H9 (cell line): ENCODE data around the gene ENDOV. TPM values are rescaled to one million over a fixed set of nuclear protein-coding genes. Genes with fewer than 3 reads are reported as not detected.

Experiments
- DNase-seq: peaks from one replicate; pipeline ENCODE4 v3.0.0-alpha.2; 2017
- H2AFZ ChIP-seq: one replicate; pipeline ENCODE4 v1.6.1; 2013; ENCODE audit warnings: mild to moderate bottlenecking, low read length, control low read depth, moderate library complexity
- H2AK5ac ChIP-seq: 2 replicates; pipeline ENCODE4 v1.6.1; 2013; ENCODE audit warnings: low read length, control low read depth, mixed read lengths; ENCODE audit not compliant: insufficient read length
- H2BK120ac ChIP-seq: one replicate; pipeline ENCODE4 v1.6.1; 2013; ENCODE audit warnings: low read depth, mild to moderate bottlenecking, low read length, control low read depth, inconsistent platforms; ENCODE audit not compliant: poor library complexity, severe bottlenecking
- H2BK12ac ChIP-seq: 2 replicates; pipeline ENCODE4 v1.6.1; 2013; ENCODE audit warnings: low read length, control low read depth, mixed read lengths, low read depth; ENCODE audit not compliant: insufficient read length
- H2BK15ac ChIP-seq: 2 replicates; pipeline ENCODE4 v1.6.1; 2013; ENCODE audit warnings: low read depth, low read length, control low read depth
- H2BK20ac ChIP-seq: one replicate; pipeline ENCODE4 v1.6.1; 2013; ENCODE audit warnings: low read depth, mild to moderate bottlenecking, low read length, control low read depth, inconsistent platforms; ENCODE audit not compliant: poor library complexity, severe bottlenecking
- H2BK5ac ChIP-seq: 2 replicates; pipeline ENCODE4 v1.6.1; 2013; ENCODE audit warnings: low read length, control low read depth, mixed read lengths; ENCODE audit not compliant: insufficient read length
- H3K14ac ChIP-seq: 2 replicates; pipeline ENCODE4 v1.6.1; 2013; ENCODE audit warnings: low read length, control low read depth; ENCODE audit not compliant: insufficient read depth
- H3K18ac ChIP-seq: 2 replicates; pipeline ENCODE4 v1.6.1; 2013; ENCODE audit warnings: low read depth, mild to moderate bottlenecking, mixed read lengths, low read length, control low read depth; ENCODE audit not compliant: insufficient read length
- H3K23ac ChIP-seq: 2 replicates; pipeline ENCODE4 v1.6.1; 2013; ENCODE audit warnings: low read length, control low read depth, mixed read lengths, low read depth; ENCODE audit not compliant: insufficient read length
- H3K23me2 ChIP-seq: 2 replicates; pipeline ENCODE4 v1.6.1; 2013; ENCODE audit warnings: low read depth, mild to moderate bottlenecking, mixed read lengths, low read length, control low read depth; ENCODE audit not compliant: insufficient read length, poor library complexity, severe bottlenecking
- H3K27ac ChIP-seq: 2 replicates; pipeline ENCODE4 v1.5.1; 2013; ENCODE audit warnings: low read length, control low read depth, mixed read lengths, low read depth; ENCODE audit not compliant: insufficient read length
- H3K27me3 ChIP-seq: 2 replicates; pipeline ENCODE4 v1.6.1; 2013; ENCODE audit warnings: low read length, control low read depth, inconsistent platforms; ENCODE audit not compliant: insufficient read depth
- H3K4ac ChIP-seq: 2 replicates; pipeline ENCODE4 v1.6.1; 2013; ENCODE audit warnings: low read depth, mild to moderate bottlenecking, control low read depth, inconsistent platforms, low read length, moderate library complexity
- H3K4me1 ChIP-seq: 2 replicates; pipeline ENCODE4 v1.6.1; 2013; ENCODE audit warnings: low read length, control low read depth, inconsistent platforms; ENCODE audit not compliant: insufficient read depth
- H3K4me2 ChIP-seq: 2 replicates; pipeline ENCODE4 v1.6.1; 2013; ENCODE audit warnings: low read length, control low read depth, mixed read lengths; ENCODE audit not compliant: insufficient read length, insufficient read depth
- H3K56ac ChIP-seq: 2 replicates; pipeline ENCODE4 v1.6.1; 2013; ENCODE audit warnings: low read depth, mild to moderate bottlenecking, mixed read lengths, low read length, control low read depth; ENCODE audit not compliant: insufficient read length
- H3K79me1 ChIP-seq: 2 replicates; pipeline ENCODE4 v1.6.1; 2013; ENCODE audit warnings: low read depth, mild to moderate bottlenecking, moderate library complexity, low read length, control low read depth, inconsistent platforms; ENCODE audit not compliant: insufficient read depth, poor library complexity, severe bottlenecking
- H3K79me2 ChIP-seq: 2 replicates; pipeline ENCODE4 v1.6.1; 2013; ENCODE audit warnings: low read length, control low read depth, inconsistent platforms; ENCODE audit not compliant: insufficient read depth
- H3K9ac ChIP-seq: 2 replicates; pipeline ENCODE4 v1.6.1; 2013; ENCODE audit warnings: low read length, control low read depth, mixed read lengths; ENCODE audit not compliant: insufficient read length; ENCODE audit errors: extremely low read depth
- H3K9me3 ChIP-seq: one replicate; pipeline ENCODE4 v1.6.1; 2013; ENCODE audit warnings: low read depth, low read length, inconsistent platforms; ENCODE audit not compliant: control insufficient read depth
- H3T11ph ChIP-seq: one replicate; pipeline ENCODE4 v1.6.1; 2013; ENCODE audit warnings: mild to moderate bottlenecking, low read length, control low read depth, inconsistent platforms
- H4K20me1 ChIP-seq: one replicate; pipeline ENCODE4 v1.6.1; 2013; ENCODE audit not compliant: control insufficient read depth, insufficient read length, insufficient read depth
- H4K5ac ChIP-seq: 2 replicates; pipeline ENCODE4 v1.6.1; 2013; ENCODE audit warnings: low read depth, mild to moderate bottlenecking, mixed read lengths, low read length, control low read depth; ENCODE audit not compliant: insufficient read length
- H4K8ac ChIP-seq: replicated peaks from 2 replicates; pipeline ENCODE4 v1.6.1; 2013; ENCODE audit warnings: low read length, control low read depth, mixed read lengths, low read depth; ENCODE audit not compliant: insufficient read length
- H4K91ac ChIP-seq: 2 replicates; pipeline ENCODE4 v1.6.1; 2013; ENCODE audit warnings: low read depth, mild to moderate bottlenecking, moderate library complexity, mixed read lengths, low read length, control low read depth; ENCODE audit not compliant: insufficient read length
- H3K27ac Mint-ChIP-seq, 3 experiments: 2 replicates in 2 of 3; 3 replicates in 1 of 3; pipeline ENCODE4 v1.8.0; 2020 to 2021; ENCODE audit warnings: mixed read lengths in 3 of 3, mild to moderate bottlenecking in 1 of 3, moderate library complexity in 1 of 3
- H3K27me3 Mint-ChIP-seq: 2 replicates; pipeline ENCODE4 v1.8.0; 2021; ENCODE audit warnings: low read depth, mild to moderate bottlenecking, moderate library complexity, mixed read lengths
- H3K36me3 Mint-ChIP-seq, 3 experiments: 2 replicates in 2 of 3; 3 replicates in 1 of 3; pipeline ENCODE4 v1.8.0; 2020 to 2021; ENCODE audit warnings: low read depth in 3 of 3, mixed read lengths in 3 of 3; ENCODE audit not compliant: insufficient read depth in 1 of 3
- H3K4me1 Mint-ChIP-seq, 2 experiments: 2 replicates each; pipeline ENCODE4 v1.8.0; 2020; ENCODE audit warnings: mixed read lengths in 2 of 2
- H3K4me3 Mint-ChIP-seq, 2 experiments: 2 replicates in 1 of 2; 3 replicates in 1 of 2; pipeline ENCODE4 v1.8.0; 2020 to 2021; ENCODE audit warnings: mild to moderate bottlenecking in 2 of 2, mixed read lengths in 2 of 2, moderate library complexity in 1 of 2
- H3K9me3 Mint-ChIP-seq, 2 experiments: 2 replicates in 1 of 2; 3 replicates in 1 of 2; pipeline ENCODE4 v1.8.0; 2020; ENCODE audit warnings: mild to moderate bottlenecking in 2 of 2, mixed read lengths in 2 of 2, moderate library complexity in 1 of 2
- WGBS: extraction: QIAGEN DNeasy Blood & Tissue Kit; methylation state at CpG from one replicate; pipeline ENCODE4 v1.1.7; 2013; ENCODE audit warnings: missing lambda C conversion rate, low lambda C conversion rate, mixed read lengths; ENCODE audit not compliant: insufficient read length; ENCODE audit errors: extremely low coverage; 5-methylcytosine and 5-hydroxymethylcytosine counted together
- total RNA-seq: library from RNA; stranded (reverse); gene quantifications from 2 replicates; pipeline ENCODE4 v1.2.1, GENCODE V29; 2021
- TF ChIP-seq, protein P1 (sequence below): fragments of 200-600 bp; sonication (generic); conservative IDR thresholded peaks from 3 replicates; pipeline ENCODE4 v1.8.0; 2021; ENCODE audit warnings: antibody characterized with exemption, mild to moderate bottlenecking

The ENDOV gene
- total RNA-seq, 1 experiment from 2014 or later: 17.1 TPM

DNA sequence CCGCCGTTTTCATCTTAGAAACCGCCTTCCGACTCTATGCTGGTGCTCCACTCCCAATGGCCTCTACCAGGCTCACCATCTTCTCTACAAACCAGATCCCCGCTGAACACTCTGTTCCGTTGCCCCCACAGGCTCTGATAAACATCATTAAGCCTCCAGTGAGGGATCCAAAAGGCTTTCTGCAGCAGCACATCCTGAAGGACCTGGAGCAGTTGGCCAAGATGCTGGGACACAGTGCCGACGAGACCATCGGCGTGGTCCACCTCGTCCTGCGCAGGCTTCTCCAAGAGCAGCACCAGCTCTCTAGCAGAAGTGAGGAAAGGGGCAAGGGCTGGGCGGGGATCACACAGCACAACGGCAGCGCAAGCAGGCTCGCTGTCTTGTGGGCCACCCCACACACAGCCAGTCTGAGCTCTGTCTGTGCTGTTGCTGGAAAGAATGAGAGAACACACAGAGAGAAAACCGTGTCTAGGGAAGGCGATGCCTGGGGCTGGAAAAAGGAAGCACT lies 33.5 kb upstream of the ENDOV start:
- H3K4me3 Mint-ChIP-seq: no peak overlapping the region
- Histone ChIP-seq H3K18ac (no peak overlapping the region), H3K27me3 (no peaks in the 10 kb centered on the region), H4K20me1 (no peaks in the 10 kb centered on the region), H2BK5ac (no peak overlapping the region), H2BK20ac (no peak overlapping the region), H2AFZ (no peak overlapping the region), H3K4me2 (no peak overlapping the region), H3K23me2 (no peaks in the 10 kb centered on the region), H3K4ac (no peak overlapping the region), H3K9me3 (no peaks in the 10 kb centered on the region), H3K27ac (no peak overlapping the region), H4K5ac (no peak overlapping the region), H3K79me2 (no peaks in the 10 kb centered on the region), H3K79me1 (no peaks in the 10 kb centered on the region), H3K56ac (no peak overlapping the region), H2BK12ac (no peak overlapping the region), H4K91ac (no peak overlapping the region), H2BK120ac (no peak overlapping the region), H4K8ac (no peak overlapping the region), H3T11ph (no peak overlapping the region), H3K4me1 (no peaks in the 10 kb centered on the region), H3K14ac (no peak overlapping the region; the same call in 1 of the 2 replicates), H3K23ac (no peak overlapping the region), H2AK5ac (no peak overlapping the region), H3K9ac (no peak overlapping the region), H2BK15ac (no peak overlapping the region)
- H3K27ac Mint-ChIP-seq: peak overlapping the region in 1 of 3 experiments; percentile 12; a peak in 3 of 7 replicates
- H3K4me1 Mint-ChIP-seq: peaks cover 0 to 6% of the 10 kb centered on the region in 2 experiments; a peak in 1 of 4 replicates
- H3K27me3 Mint-ChIP-seq: no peaks in the 10 kb centered on the region
- H3K36me3 Mint-ChIP-seq: peaks cover 17 to 80% (median 67%) of the 10 kb centered on the region in 3 experiments; a peak in 6 of 7 replicates
- DNase-seq: no peak
- no CpG with 5 or more reads among the region's 18 CpGs for WGBS
- no peaks in the 10 kb centered on the region for H3K9me3 Mint-ChIP-seq
- TF ChIP-seq, protein P1, sequence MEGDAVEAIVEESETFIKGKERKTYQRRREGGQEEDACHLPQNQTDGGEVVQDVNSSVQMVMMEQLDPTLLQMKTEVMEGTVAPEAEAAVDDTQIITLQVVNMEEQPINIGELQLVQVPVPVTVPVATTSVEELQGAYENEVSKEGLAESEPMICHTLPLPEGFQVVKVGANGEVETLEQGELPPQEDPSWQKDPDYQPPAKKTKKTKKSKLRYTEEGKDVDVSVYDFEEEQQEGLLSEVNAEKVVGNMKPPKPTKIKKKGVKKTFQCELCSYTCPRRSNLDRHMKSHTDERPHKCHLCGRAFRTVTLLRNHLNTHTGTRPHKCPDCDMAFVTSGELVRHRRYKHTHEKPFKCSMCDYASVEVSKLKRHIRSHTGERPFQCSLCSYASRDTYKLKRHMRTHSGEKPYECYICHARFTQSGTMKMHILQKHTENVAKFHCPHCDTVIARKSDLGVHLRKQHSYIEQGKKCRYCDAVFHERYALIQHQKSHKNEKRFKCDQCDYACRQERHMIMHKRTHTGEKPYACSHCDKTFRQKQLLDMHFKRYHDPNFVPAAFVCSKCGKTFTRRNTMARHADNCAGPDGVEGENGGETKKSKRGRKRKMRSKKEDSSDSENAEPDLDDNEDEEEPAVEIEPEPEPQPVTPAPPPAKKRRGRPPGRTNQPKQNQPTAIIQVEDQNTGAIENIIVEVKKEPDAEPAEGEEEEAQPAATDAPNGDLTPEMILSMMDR: no peak
